CD4-positive, alpha-beta T cell (primary cell): Measurements from ENCODE around the gene INPP4B. TPM values are rescaled to one million over a fixed set of nuclear protein-coding genes. Genes with fewer than 3 reads are reported as not detected.

ENCODE experiments used
- ATAC-seq: fragments of 200-7000 bp; cut with Tn5 transposase; one replicate; pipeline ENCODE4 v1.10.0; 2022; ENCODE audit warnings: mild to moderate bottlenecking; ENCODE audit not compliant: poor library complexity
- CTCF ChIA-PET: fragments of 350-600 bp; sonication (Branson Sonifier 250); formaldehyde crosslinking; loops from one replicate; lab custom pipeline; 2021; ENCODE audit warnings: antibody characterized with exemption, inconsistent platforms; lab: Charles Lee
- POLR2A ChIA-PET: fragments of 350-600 bp; sonication (Branson Sonifier 250); formaldehyde crosslinking; loops from one replicate; lab custom pipeline; 2021; ENCODE audit warnings: antibody characterized with exemption, inconsistent platforms; lab: Charles Lee
- DNase-seq, 14 experiments: peaks; one replicate each; pipeline ENCODE4 v3.0.0-alpha.2; 2013 to 2020; ENCODE audit warnings: mixed read lengths in 2 of 14
- H3K27ac ChIP-seq, 2 donors: one replicate each; pipeline versions ENCODE4 v1.5.1 to v1.7.0; 2013; ENCODE audit warnings: low read length in 2 of 2, low read depth in 1 of 2, mild to moderate bottlenecking in 1 of 2
- H3K27me3 ChIP-seq, 2 experiments: 1 replicate in 1 of 2; 2 replicates in 1 of 2; pipeline versions ENCODE4 v1.6.1 to v1.7.0; 2013; ENCODE audit warnings: low read length in 2 of 2, control low read depth in 1 of 2, mild to moderate bottlenecking in 1 of 2, moderate library complexity in 1 of 2; ENCODE audit not compliant: insufficient read depth in 2 of 2, control insufficient read depth in 1 of 2
- H3K36me3 ChIP-seq: one replicate; pipeline ENCODE4 v1.6.1; 2013; ENCODE audit warnings: low read length, control low read depth; ENCODE audit not compliant: insufficient read depth
- H3K4me1 ChIP-seq: one replicate; pipeline ENCODE4 v1.6.1; 2013; ENCODE audit warnings: low read length, control low read depth; ENCODE audit not compliant: insufficient read depth
- H3K4me3 ChIP-seq: one replicate; pipeline ENCODE4 v1.5.1; 2013; ENCODE audit warnings: mild to moderate bottlenecking, low read length, moderate library complexity
- H3K9me3 ChIP-seq, 2 experiments: 1 replicate in 1 of 2; 2 replicates in 1 of 2; pipeline versions ENCODE4 v1.6.1 to v1.7.0; 2013; ENCODE audit warnings: low read length in 2 of 2, mild to moderate bottlenecking in 2 of 2, control low read depth in 1 of 2, moderate library complexity in 1 of 2; ENCODE audit not compliant: control insufficient read depth in 1 of 2, insufficient read depth in 1 of 2
- H3K27ac Mint-ChIP-seq: one replicate; pipeline ENCODE4 v1.8.0; 2020; ENCODE audit warnings: mixed read lengths
- H3K27me3 Mint-ChIP-seq: one replicate; pipeline ENCODE4 v1.8.0; 2021; ENCODE audit warnings: mixed read lengths
- H3K36me3 Mint-ChIP-seq: one replicate; pipeline ENCODE4 v1.8.0; 2021; ENCODE audit warnings: low read depth, mixed read lengths
- H3K4me1 Mint-ChIP-seq: one replicate; pipeline ENCODE4 v1.8.0; 2021; ENCODE audit warnings: low read depth, mixed read lengths
- H3K4me3 Mint-ChIP-seq: one replicate; pipeline ENCODE4 v1.8.0; 2020; ENCODE audit warnings: mild to moderate bottlenecking, mixed read lengths
- H3K9me3 Mint-ChIP-seq: one replicate; pipeline ENCODE4 v1.8.0; 2020; ENCODE audit warnings: mixed read lengths
- intact Hi-C, 2 experiments: fragments of 100-400 bp; cut with DNase I in 1 of 2; cut with micrococcal nuclease in 1 of 2; formaldehyde crosslinking; loops; one replicate each; pipeline versions ENCODE4 v1.15.1 to v1.9.0; 2023 to 2025; cut with DNase I, micrococcal nuclease
- total RNA-seq, 174 experiments: library from RNA in 2 of 174; stranded (reverse) in 2 of 174; gene quantifications; one replicate each; pipeline ENCODE4 v1.2.3 and lab custom pipeline; 2021 to 2026
- TF ChIP-seq, protein P1 (sequence below): fragments of 200-600 bp; IDR thresholded peaks from one replicate; pipeline ENCODE4 v1.8.0; 2022; ENCODE audit warnings: antibody characterized with exemption, mild to moderate bottlenecking

The INPP4B gene
- total RNA-seq, 2 experiments from 2014 or later, result 50.7 to 53.8 TPM

DNA sequence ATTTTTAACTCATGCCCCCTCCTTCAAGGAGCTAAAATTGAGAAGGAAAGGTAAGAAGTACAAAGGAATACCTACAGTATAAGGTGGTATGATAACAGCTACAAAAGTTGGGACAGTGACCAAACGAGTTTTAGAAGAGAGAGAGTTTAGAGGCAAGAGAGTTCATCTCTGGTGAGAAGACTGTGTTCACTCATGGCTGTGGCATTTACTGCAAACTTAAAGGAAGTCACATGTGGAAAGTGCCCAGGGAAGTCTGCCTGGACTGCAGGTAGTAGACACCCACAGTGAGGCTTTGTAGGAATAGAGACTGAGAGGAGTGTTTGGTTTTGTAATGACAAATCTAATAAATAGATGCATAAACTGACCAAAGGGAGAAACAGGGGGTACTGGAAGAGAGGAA is 716.2 kb downstream of the INPP4B start:
- no peaks in the 10 kb centered on the region for H3K9me3 ChIP-seq
- DNase-seq (no peak), ATAC-seq (no peak)
- H3K36me3 ChIP-seq, result peaks cover 18% of the 10 kb centered on the region
- Mint-ChIP-seq H3K9me3 (no peaks in the 10 kb centered on the region), H3K4me3 (no peak overlapping the region), H3K27ac (no peak overlapping the region), H3K27me3 (no peaks in the 10 kb centered on the region), H3K36me3 (peaks cover 28% of the 10 kb centered on the region), H3K4me1 (peaks cover 33% of the 10 kb centered on the region)
- intact Hi-C loops, result loop anchor here (2.0 to 10.0 kb wide), 3 partner anchors 145 to 591 kb away; no protein-coding TSS in a partner anchor
- H3K27ac ChIP-seq, result peak overlapping the region in 1 of 2 donors; percentile 41
- H3K27me3 ChIP-seq, result no peaks in the 10 kb centered on the region
- CTCF ChIA-PET, result no interaction called here
- H3K4me3 ChIP-seq, result no peak overlapping the region
- TF ChIP-seq, protein P1, sequence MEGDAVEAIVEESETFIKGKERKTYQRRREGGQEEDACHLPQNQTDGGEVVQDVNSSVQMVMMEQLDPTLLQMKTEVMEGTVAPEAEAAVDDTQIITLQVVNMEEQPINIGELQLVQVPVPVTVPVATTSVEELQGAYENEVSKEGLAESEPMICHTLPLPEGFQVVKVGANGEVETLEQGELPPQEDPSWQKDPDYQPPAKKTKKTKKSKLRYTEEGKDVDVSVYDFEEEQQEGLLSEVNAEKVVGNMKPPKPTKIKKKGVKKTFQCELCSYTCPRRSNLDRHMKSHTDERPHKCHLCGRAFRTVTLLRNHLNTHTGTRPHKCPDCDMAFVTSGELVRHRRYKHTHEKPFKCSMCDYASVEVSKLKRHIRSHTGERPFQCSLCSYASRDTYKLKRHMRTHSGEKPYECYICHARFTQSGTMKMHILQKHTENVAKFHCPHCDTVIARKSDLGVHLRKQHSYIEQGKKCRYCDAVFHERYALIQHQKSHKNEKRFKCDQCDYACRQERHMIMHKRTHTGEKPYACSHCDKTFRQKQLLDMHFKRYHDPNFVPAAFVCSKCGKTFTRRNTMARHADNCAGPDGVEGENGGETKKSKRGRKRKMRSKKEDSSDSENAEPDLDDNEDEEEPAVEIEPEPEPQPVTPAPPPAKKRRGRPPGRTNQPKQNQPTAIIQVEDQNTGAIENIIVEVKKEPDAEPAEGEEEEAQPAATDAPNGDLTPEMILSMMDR, result no peak
- H3K4me1 ChIP-seq, result peaks cover 8% of the 10 kb centered on the region
- POLR2A ChIA-PET, result no interaction called here

DNA sequence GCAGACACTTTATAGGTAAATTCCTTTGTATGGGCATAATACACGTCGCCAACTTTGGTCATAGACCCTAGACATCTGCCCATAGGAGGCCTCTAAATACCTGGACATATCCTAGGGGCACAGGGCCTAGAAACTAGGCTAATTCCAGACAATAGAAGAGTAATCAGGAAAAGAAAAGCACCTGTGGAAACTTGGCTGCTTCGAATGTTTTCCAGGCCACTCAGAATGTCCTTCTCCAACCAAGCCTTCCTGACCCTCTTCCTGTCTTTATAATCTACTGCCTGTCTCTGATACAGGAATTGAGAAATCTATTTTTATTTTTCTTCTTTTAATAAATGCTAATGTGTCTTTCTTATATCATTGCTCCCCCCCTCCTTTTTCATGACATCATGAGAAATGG is 716.6 kb downstream of the INPP4B start:
- intact Hi-C loops, result loop anchor here (2.0 to 10.0 kb wide), 3 partner anchors 145 to 591 kb away; no protein-coding TSS in a partner anchor
- ATAC-seq (no peak), DNase-seq (no peak)
- no peaks in the 10 kb centered on the region for H3K27me3 ChIP-seq
- H3K27ac ChIP-seq, result peak overlapping the region; percentile 23 to 41
- CTCF ChIA-PET, result interaction anchor here (1.6 kb wide), 1 partner anchor 41 kb away, joined by 3 read pairs; no protein-coding TSS in a partner anchor
- peaks cover 32% of the 10 kb centered on the region for H3K36me3 Mint-ChIP-seq
- no peak overlapping the region for H3K4me3 ChIP-seq
- TF ChIP-seq, protein P1, result no peak
- peaks cover 33% of the 10 kb centered on the region for H3K4me1 Mint-ChIP-seq
- H3K9me3 ChIP-seq, result no peaks in the 10 kb centered on the region
- H3K4me1 ChIP-seq, result peaks cover 8% of the 10 kb centered on the region
- no peak overlapping the region for H3K4me3 Mint-ChIP-seq
- H3K27me3 Mint-ChIP-seq, result no peaks in the 10 kb centered on the region
- H3K27ac Mint-ChIP-seq, result no peak overlapping the region
- H3K36me3 ChIP-seq, result peaks cover 21% of the 10 kb centered on the region
- POLR2A ChIA-PET, result no interaction called here
- H3K9me3 Mint-ChIP-seq, result no peaks in the 10 kb centered on the region

DNA sequence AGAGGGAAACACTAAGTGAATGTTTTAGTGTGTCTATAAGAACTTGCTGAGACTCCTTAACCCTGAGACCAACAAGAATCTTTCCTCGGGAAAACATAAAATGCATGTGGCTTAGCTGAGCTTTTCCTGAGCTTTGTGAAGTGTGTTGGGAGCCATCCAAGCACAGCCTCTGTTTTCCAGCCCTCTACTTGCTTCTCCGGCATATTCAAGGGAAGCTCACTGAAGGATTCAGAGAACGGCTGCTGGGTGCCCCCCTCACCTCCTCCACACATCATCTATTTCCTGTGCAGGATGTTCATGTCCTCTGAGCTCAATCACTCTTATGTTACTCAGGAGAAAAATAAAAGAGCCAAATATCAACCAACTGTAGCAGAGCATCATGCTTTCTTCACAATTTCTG is 717.6 kb downstream of the INPP4B start:
- intact Hi-C loops, result loop anchor here (2.0 to 10.0 kb wide), 3 partner anchors 146 to 592 kb away; no protein-coding TSS in a partner anchor
- H3K27ac ChIP-seq, result peak overlapping the region in 1 of 2 donors; percentile 23
- DNase-seq, result peak in 2 of 14 experiments; percentile 4 to 7
- Mint-ChIP-seq H3K27me3 (no peaks in the 10 kb centered on the region), H3K4me3 (no peak overlapping the region), H3K36me3 (peaks cover 41% of the 10 kb centered on the region), H3K4me1 (peaks cover 33% of the 10 kb centered on the region), H3K9me3 (no peaks in the 10 kb centered on the region), H3K27ac (no peak overlapping the region)
- peaks cover 22% of the 10 kb centered on the region for H3K36me3 ChIP-seq
- CTCF ChIA-PET, result interaction anchor here (0.6 to 1.6 kb wide), 3 partner anchors 16 to 230 kb away, joined by 3 to 4 read pairs (median 4); no protein-coding TSS in a partner anchor
- peaks cover 8% of the 10 kb centered on the region for H3K4me1 ChIP-seq
- peak; percentile 49 for ATAC-seq
- TF ChIP-seq, protein P1, result no peak
- POLR2A ChIA-PET, result interaction anchor here (0.6 to 1.4 kb wide), 3 partner anchors 47 to 718 kb away, joined by 3 to 5 read pairs (median 4); partner anchors contain the start of gene INPP4B
- no peak overlapping the region for H3K4me3 ChIP-seq
- no peaks in the 10 kb centered on the region for H3K27me3 ChIP-seq
- H3K9me3 ChIP-seq, result no peaks in the 10 kb centered on the region
